GM19025 (cell line): ENCODE measurements around the gene PUM2.

Experiments
- ATAC-seq: cut with Tn5 transposase; IDR thresholded peaks from one replicate; pipeline ENCODE4 v1.9.1; 2021; ENCODE audit warnings: mild to moderate bottlenecking, low read depth, moderate library complexity; ENCODE audit not compliant: unreplicated experiment

Gene PUM2

GRCh38 chr2:20348542-20348941 is 2.1 kb downstream of the PUM2 start:
- ATAC-seq: no peak

- ATAC-seq: no peak
These were observed 3.9 kb downstream of the PUM2 start for GRCh38 chr2:20346565-20347381.

GRCh38 chr2:20343128-20343527 is 7.5 kb downstream of the PUM2 start:
- no peak for ATAC-seq

- ATAC-seq: no peak
These were observed 11.6 kb downstream of the PUM2 start for GRCh38 chr2:20339012-20339411.

GRCh38 chr2:20334605-20335203 is 15.9 kb downstream of the PUM2 start:
- ATAC-seq: no peak

- no peak for ATAC-seq
These were observed 16.9 kb downstream of the PUM2 start for GRCh38 chr2:20333738-20334137.

- no peak for ATAC-seq
These were observed 20.5 kb downstream of the PUM2 start for GRCh38 chr2:20330192-20330591.

- ATAC-seq: no peak
These were observed 23.3 kb downstream of the PUM2 start for GRCh38 chr2:20327370-20327769.

GRCh38 chr2:20326163-20326780 is 24.4 kb downstream of the PUM2 start:
- peak; percentile 55 for ATAC-seq

- ATAC-seq: no peak
These were observed 27.9 kb downstream of the PUM2 start for GRCh38 chr2:20322527-20323300.

GRCh38 chr2:20317690-20318089 is 33.0 kb downstream of the PUM2 start:
- no peak for ATAC-seq

GRCh38 chr2:20317197-20317596 is 33.4 kb downstream of the PUM2 start:
- ATAC-seq: no peak

- ATAC-seq: no peak
These were observed 35.8 kb downstream of the PUM2 start for GRCh38 chr2:20314562-20315501.

- ATAC-seq: no peak
These were observed 37.0 kb downstream of the PUM2 start for GRCh38 chr2:20313659-20314058.

- no peak for ATAC-seq
These were observed 41.6 kb downstream of the PUM2 start for GRCh38 chr2:20309001-20309400.

- ATAC-seq: no peak
These were observed 43.3 kb downstream of the PUM2 start for GRCh38 chr2:20307311-20307710.

- ATAC-seq: no peak
These were observed 46.2 kb downstream of the PUM2 start for GRCh38 chr2:20304411-20304810.

GRCh38 chr2:20303966-20304365 is 46.7 kb downstream of the PUM2 start:
- ATAC-seq: no peak

GRCh38 chr2:20302019-20302418 is 48.6 kb downstream of the PUM2 start:
- ATAC-seq: no peak

- ATAC-seq: no peak
These were observed 50.0 kb downstream of the PUM2 start for GRCh38 chr2:20300656-20301055.
